Measurements from ENCODE around the gene CCDC187.
A peak's percentile ranks its signal among the peaks of the same experiment; 100 is the strongest.

CCDC187 gene

GRCh38 chr9:136207616-136208015 is 96.3 kb downstream of the CCDC187 start:
- Mint-ChIP-seq H3K36me3 (ENCODE audit: low read depth) (peaks cover 65% of the 10 kb centered on the region), H3K4me3 (no peak overlapping the region), H3K27me3 (peaks cover 24% of the 10 kb centered on the region), H3K27ac (no peak overlapping the region), H3K4me1 (ENCODE audit: low read depth) (no peaks in the 10 kb centered on the region), H3K9me3 (no peaks in the 10 kb centered on the region)
- no peak for DNase-seq

- Mint-ChIP-seq H3K4me3 (no peak overlapping the region), H3K4me1 (ENCODE audit: low read depth) (no peaks in the 10 kb centered on the region), H3K9me3 (no peaks in the 10 kb centered on the region), H3K27me3 (peaks cover 31% of the 10 kb centered on the region), H3K36me3 (ENCODE audit: low read depth) (peaks cover 56% of the 10 kb centered on the region), H3K27ac (no peak overlapping the region)
- DNase-seq, result no peak
These were observed 97.2 kb downstream of the CCDC187 start for GRCh38 chr9:136206602-136207275.

- no peak for DNase-seq
- Mint-ChIP-seq H3K4me1 (ENCODE audit: low read depth) (no peaks in the 10 kb centered on the region), H3K27ac (no peak overlapping the region), H3K4me3 (no peak overlapping the region), H3K36me3 (ENCODE audit: low read depth) (peaks cover 45% of the 10 kb centered on the region), H3K9me3 (no peaks in the 10 kb centered on the region), H3K27me3 (peaks cover 40% of the 10 kb centered on the region)
These were observed 98.2 kb downstream of the CCDC187 start for GRCh38 chr9:136205707-136205992.

DNA sequence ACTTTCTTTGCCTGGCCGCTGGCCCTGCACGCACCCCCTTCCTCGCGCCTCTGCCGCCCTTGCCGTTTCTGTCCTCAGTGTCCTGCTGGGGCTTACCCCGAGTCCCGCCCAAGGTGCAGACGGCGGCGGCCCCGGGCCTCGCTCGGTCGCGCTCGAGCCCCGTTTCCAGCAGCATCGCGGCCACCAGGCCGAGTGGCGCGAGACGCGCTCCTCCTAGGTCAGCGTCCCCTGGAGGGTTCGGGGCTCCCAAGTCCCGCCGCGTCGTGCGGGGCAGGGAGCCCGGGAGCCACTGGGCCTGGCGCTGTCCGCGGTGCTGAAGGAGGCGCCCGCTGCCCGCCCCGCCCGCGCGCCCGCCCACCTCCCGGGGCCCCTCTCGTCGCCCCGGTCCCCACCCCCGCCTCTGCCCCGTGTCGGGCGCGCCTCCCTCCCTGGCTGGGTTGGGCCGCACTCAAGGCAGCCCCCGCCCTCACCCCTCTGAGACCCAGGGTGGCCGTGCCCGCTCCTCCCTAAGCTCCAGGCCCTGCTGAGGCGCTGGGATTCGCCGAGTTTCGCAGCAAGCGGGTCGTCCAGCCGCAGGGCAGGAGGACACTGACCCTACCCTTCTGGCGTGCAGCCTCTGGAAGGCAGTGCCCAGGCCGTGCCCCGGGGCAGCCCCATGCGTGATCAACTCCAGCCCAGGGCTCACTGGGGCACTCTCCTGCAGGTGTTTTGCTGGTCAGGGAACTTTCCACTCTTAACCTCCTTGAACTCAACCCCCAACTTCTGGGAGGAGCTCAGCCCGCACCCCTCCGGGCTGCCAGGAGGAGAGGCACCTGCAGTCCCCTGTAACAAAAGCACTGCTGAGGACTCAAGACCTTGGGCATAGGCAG is 98.8 kb downstream of the CCDC187 start, which contains the start of gene LHX3:
Gene LHX3 (minus strand): TSS at position 291 of the 869 bp plus-strand sequence. CDS start 116 bp downstream, at position 175.
- no peak for DNase-seq
- H3K4me3 Mint-ChIP-seq, result no peak within 1 kb of the TSS
- peaks cover 39% of the 10 kb centered on the region for H3K36me3 Mint-ChIP-seq (ENCODE audit: low read depth)
- H3K27me3 Mint-ChIP-seq, result peaks cover 46% of the 10 kb centered on the region
- no peak within 1 kb of the TSS for H3K27ac Mint-ChIP-seq
- H3K4me1 Mint-ChIP-seq (ENCODE audit: low read depth), result no peaks in the 10 kb centered on the region
- H3K9me3 Mint-ChIP-seq, result no peaks in the 10 kb centered on the region

DNA sequence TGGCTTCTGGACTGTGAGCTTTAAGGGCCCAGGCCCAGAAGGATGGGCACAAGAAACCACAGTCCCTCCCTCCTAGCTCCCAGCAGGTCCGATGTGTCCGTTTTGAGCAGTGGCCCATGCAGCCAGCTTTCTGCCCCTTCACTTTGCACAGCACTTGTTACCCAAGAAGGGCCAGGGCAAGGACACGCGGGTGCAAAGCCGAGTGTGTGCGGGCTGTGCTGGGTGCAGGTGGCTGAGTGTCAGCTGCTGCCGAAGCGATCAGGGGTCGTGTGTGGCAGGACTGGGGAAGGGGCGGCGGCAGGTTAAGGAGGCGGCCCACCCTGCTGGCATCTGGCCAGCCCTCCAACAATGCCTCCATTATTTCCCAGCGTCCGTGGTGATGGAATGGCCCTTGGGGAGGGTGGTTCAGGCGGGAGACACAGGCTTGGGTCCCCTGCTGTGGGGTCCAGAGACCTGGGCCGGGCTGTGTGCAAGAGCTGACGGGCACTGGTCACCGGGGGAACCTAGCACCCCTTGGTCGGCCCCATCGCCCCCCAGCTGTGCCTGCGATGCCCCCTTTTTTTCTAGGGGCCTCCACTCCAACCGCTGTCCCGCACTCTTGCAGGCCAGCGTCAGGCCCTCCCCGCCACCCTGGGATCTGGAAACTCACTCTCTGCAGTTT is 99.6 kb downstream of the CCDC187 start:
- Mint-ChIP-seq H3K36me3 (ENCODE audit: low read depth) (peaks cover 31% of the 10 kb centered on the region), H3K27ac (no peak overlapping the region), H3K4me1 (ENCODE audit: low read depth) (no peaks in the 10 kb centered on the region), H3K9me3 (no peaks in the 10 kb centered on the region), H3K4me3 (no peak overlapping the region), H3K27me3 (peaks cover 52% of the 10 kb centered on the region)
- DNase-seq, result no peak

GRCh38 chr9:136203408-136204144 is 100.3 kb downstream of the CCDC187 start:
- Mint-ChIP-seq H3K4me1 (ENCODE audit: low read depth) (no peaks in the 10 kb centered on the region), H3K27ac (peak overlapping the region; percentile 40), H3K27me3 (peaks cover 54% of the 10 kb centered on the region), H3K36me3 (ENCODE audit: low read depth) (peaks cover 24% of the 10 kb centered on the region), H3K9me3 (no peaks in the 10 kb centered on the region), H3K4me3 (no peak overlapping the region)
- DNase-seq, result no peak

GRCh38 chr9:136202454-136203407 is 101.2 kb downstream of the CCDC187 start:
- Mint-ChIP-seq H3K4me1 (ENCODE audit: low read depth) (no peaks in the 10 kb centered on the region), H3K27ac (no peak overlapping the region), H3K36me3 (ENCODE audit: low read depth) (peaks cover 18% of the 10 kb centered on the region), H3K9me3 (no peaks in the 10 kb centered on the region), H3K27me3 (peaks cover 62% of the 10 kb centered on the region), H3K4me3 (no peak overlapping the region)
- DNase-seq, result no peak

GRCh38 chr9:136201609-136202453 is 102.1 kb downstream of the CCDC187 start:
- Mint-ChIP-seq H3K9me3 (no peaks in the 10 kb centered on the region), H3K4me1 (ENCODE audit: low read depth) (peaks cover under 1% of the 10 kb centered on the region), H3K27me3 (peaks cover 69% of the 10 kb centered on the region), H3K27ac (no peak overlapping the region), H3K36me3 (ENCODE audit: low read depth) (peaks cover 9% of the 10 kb centered on the region), H3K4me3 (no peak overlapping the region)
- no peak for DNase-seq

- H3K36me3 Mint-ChIP-seq (ENCODE audit: low read depth), result peaks cover 4% of the 10 kb centered on the region
- peaks cover 75% of the 10 kb centered on the region for H3K27me3 Mint-ChIP-seq
- H3K4me3 Mint-ChIP-seq, result no peak overlapping the region
- DNase-seq, result no peak
- H3K4me1 Mint-ChIP-seq (ENCODE audit: low read depth), result peaks cover 7% of the 10 kb centered on the region
- no peaks in the 10 kb centered on the region for H3K9me3 Mint-ChIP-seq
- H3K27ac Mint-ChIP-seq, result no peak overlapping the region
These were observed 102.7 kb downstream of the CCDC187 start for GRCh38 chr9:136201174-136201573.

DNA sequence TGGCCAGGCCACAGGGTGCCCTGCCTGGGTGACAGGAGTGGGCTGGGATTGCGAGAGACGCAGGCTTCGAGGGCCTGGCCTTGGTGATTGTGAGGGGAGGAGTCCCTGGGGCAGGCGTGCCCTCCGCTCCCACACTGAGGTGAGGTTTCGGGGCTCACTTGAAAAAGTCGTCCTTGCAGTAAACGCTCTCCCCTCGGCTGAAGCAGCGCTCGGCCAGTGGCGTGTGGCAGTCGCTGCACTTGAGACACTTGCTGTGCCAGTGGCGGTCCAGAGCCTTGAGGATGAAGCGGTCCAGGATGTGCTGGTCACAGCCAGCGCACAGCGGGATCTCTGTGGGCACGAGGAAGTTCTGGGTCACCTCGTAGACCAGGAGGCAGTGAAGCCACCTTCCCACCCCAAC is 103.5 kb downstream of the CCDC187 start:
- DNase-seq, result no peak
- peaks cover 8% of the 10 kb centered on the region for H3K4me1 Mint-ChIP-seq (ENCODE audit: low read depth)
- H3K9me3 Mint-ChIP-seq, result no peaks in the 10 kb centered on the region
- no peak overlapping the region for H3K4me3 Mint-ChIP-seq
- H3K36me3 Mint-ChIP-seq (ENCODE audit: low read depth), result no peaks in the 10 kb centered on the region
- H3K27me3 Mint-ChIP-seq, result peaks cover 77% of the 10 kb centered on the region
- H3K27ac Mint-ChIP-seq, result no peak overlapping the region

All from activated T-cell treated with anti-CD3 and anti-CD28 coated beads, Interleukin-2, amount 50 U/mL, for 24 hours (primary cell).